Activated CD4-positive, CD25-positive, alpha-beta regulatory T cell treated with anti-CD3 and anti-CD28 coated beads, Interleukin-2, amount 50 U/mL, for 72 hours (primary cell): ENCODE data around the gene MUSTN1.

Experiments
- DNase-seq: peaks from one replicate; pipeline ENCODE4 v3.0.0; 2021

Gene MUSTN1

DNA sequence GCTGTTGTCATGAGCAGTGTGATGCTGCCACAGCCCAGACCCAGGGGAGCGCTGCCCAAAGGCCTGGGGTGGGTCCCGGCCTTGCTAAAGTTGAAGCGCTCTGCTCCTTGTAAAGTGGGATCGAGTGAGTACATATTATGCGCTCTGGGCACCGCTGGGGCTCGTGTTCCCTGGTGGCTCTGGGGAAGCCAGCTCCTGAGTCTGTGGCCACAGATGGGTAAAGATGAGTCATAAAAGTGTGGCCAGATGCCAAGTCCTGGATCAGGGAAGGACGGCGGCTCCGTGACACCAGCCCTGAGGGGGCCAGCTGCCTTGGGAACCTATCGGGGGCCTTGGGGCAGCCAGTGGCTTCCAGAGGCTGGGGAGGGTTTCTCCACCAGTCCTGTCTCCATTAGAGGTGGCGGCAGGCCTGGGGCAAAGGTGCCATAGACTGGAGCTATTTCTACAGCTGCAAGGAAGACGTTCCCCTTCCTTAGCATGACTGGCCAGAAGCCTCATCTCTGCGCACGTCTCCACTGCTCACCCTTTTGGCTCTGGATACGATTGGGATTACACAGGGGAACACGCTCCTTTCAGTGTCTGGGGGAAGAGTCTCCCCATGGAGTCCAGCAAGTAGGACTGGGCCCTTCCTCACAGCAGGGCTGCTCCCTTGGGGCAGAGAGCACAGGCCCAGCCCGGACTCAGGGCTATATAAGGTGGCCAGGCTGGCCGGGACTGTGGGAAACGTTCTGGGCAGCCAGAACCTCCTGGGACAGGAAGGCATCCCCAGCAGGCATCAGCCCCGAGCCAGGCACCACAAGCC, 3.1 kb downstream of the MUSTN1 start:
- no peak for DNase-seq

DNA sequence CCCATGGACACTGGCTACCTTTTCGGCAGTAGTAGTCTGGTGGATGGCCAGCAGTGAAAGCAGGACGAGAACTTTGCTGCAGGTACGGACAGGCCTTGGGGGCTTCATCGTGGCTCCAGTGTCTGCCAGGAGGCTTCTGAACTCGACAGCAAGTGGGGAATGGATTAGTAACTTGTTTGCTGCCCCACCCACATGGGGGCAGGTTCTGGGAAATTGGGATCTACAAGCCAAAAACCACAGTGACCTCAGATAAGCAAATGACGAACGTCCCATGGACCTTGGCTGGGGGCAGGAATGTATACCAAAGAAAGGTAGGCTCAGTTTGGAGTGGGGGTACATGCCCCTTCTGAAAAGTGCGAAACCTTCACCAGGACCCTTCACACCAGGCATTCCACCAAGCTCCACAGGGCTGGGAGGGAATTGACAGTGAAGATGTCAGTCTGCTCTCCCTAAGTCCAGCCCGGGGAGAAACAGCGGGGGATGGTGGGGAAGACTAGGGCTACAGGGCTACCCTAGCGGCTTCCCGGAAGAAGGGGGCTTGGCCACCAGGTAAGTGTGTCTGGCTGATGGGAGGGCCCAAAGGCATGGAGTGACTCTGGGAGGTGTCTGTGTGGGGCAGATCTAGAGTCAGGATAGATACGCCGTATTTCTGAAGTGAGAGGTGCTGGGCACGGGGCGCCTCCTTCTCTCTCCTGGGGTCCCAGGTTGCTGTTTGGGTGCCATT, 4.1 kb downstream of the MUSTN1 start, which contains the start of gene ITIH4:
TSS of gene ITIH4 (minus strand) at position 138 of the 724 bp plus-strand sequence. CDS start at position 108, 30 bp downstream.
- no peak for DNase-seq

GRCh38 chr3:52829906-52830463, 4.8 kb downstream of the MUSTN1 start:
- no peak for DNase-seq

DNA sequence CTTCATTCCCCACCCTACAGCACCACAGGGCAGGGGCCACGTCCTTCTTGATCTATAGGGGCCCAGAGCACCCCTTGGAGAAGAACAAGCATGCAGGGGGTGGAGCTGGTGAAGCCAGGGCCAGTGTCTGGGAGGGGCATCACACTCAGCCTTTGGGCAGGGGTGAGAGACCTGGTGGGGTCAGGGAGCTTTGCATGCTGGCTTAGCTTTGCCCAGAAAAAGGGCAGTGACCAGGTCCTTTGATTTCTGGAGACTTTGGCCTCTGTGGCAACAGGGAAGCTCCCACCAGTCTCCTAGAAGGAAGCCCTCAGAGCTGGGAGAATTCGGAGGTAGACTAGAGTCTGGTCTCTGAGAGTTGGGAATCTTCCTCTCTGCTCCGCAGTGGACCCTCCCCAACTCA, 5.3 kb downstream of the MUSTN1 start:
- DNase-seq = no peak

- no peak for DNase-seq
Observed at GRCh38 chr3:52827866-52828376, 6.9 kb downstream of the MUSTN1 start.

GRCh38 chr3:52827441-52827840, 7.4 kb downstream of the MUSTN1 start:
- no peak for DNase-seq

DNA sequence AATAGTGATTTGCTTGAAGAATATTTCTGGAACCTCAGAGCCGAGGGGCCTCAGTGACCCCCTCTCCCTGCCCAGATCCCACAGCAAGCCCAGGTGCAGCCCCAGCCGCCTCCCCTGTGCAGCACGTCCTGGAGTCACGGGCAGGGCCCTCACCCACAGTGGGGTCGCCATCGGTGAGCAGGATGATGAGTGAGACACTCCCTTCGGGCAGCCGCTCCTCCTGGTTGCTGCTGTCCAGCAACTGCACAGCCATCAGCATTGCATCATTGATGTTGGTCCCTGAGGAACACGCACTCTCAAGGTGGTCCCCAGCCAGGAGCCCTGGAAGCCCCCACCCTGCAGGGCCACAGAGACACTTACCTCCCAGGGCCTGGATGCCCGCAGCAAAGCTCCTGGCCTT, 10.8 kb downstream of the MUSTN1 start:
- DNase-seq = no peak

DNA sequence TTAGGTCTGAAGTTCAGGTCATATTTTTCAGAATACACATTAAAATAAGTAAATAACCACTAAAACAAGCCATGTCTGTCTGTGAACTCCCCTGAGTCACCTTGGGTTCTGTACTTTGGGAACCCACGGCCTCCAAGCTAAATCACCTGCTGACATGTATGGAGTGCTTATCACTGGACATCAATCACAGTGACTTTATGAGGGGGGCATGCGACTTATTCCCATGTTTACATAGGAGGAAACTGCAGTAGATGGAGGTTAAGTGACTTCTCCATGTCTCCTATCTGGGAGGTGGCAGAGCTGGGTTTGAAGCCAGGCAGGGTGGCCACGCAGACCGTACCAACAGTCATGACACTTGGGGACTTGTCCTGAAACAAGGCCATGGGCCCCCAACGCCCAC, 12.5 kb downstream of the MUSTN1 start:
- DNase-seq = no peak

DNA sequence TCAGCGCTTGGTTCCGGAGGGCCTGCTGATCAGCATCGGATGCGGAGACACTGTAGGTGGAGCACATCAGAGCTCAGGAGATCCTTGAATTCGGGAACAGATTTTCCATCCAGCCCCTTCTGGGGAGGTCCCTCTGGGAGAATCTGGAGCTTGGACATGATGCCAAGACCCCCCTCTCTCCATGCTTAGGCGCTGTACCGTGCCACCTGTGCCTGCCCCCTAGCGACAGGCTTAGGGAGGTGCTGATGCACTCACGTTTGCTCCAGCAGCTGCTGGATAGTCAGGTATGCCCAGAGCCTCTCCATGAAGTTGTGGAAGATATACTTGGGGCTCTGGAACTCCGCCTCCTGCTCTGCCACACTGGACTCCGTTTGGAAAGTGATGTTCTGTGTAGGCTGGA, 14.1 kb downstream of the MUSTN1 start:
- DNase-seq = no peak

DNA sequence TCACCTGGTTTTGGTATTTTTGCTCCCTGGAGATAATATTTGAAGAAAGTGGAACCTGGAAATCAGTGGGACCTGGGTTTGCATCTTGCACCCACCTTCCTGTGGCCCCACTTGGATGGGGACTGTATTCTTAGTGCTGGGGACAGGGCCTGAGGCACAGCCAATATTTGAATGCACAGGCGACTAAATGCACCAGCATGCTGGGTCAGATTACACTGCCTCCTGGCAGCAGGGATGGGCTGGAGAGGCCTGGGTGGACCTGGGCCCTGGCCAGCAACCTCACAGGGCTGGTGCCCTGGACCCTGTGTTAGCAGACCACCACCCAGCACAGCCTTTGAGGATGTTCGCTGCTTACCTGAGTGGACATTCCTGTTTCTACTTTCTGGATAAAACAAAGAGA, 14.9 kb downstream of the MUSTN1 start:
- no peak for DNase-seq

- DNase-seq = no peak
Observed at GRCh38 chr3:52817860-52818259, 17.0 kb downstream of the MUSTN1 start.

DNA sequence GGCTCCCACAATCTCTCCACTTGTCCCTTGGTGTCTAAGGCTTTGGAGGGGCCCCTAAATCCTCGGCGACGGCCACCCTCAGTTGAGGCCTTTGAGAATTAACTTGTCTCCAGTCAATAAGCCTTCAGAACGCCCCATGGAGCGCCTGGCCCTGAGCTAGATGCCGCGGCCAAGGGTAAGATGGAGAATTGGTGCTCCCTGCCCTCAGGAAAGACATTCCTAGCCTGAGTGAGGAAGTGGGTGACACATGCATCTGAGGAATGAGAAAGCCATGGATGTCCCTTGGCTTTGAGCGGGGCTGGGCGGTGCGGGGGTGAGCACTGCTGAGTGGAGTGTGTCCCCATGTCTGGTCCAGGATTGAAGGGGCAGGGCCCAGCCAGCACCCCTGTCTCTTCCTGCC, 17.6 kb downstream of the MUSTN1 start:
- DNase-seq = no peak

GRCh38 chr3:52816654-52817053, 18.2 kb downstream of the MUSTN1 start:
- DNase-seq = no peak

DNA sequence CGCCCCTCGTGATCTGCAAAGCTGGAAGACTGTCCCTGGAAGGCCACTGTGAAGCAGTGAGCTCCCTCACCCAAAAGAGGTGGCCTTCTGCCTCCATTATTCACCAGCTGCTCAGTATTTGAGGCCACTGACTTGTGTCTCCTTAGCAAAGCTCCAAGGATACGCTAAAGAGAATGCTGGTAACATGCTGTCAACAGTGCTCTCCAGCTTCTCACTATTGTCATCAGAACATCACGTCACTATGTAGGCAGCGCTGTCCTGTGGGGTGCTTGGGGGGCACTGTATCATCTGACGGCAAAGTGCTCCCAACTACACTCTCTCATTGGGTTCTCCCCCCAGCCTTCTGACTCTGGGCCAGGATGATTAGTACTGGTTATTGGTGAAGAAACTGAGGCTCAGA, 18.6 kb downstream of the MUSTN1 start:
- DNase-seq = no peak

- DNase-seq = no peak
Observed at GRCh38 chr3:52813810-52814209, 21.0 kb downstream of the MUSTN1 start.

GRCh38 chr3:52811452-52812011, 23.3 kb downstream of the MUSTN1 start:
- DNase-seq = no peak

DNA sequence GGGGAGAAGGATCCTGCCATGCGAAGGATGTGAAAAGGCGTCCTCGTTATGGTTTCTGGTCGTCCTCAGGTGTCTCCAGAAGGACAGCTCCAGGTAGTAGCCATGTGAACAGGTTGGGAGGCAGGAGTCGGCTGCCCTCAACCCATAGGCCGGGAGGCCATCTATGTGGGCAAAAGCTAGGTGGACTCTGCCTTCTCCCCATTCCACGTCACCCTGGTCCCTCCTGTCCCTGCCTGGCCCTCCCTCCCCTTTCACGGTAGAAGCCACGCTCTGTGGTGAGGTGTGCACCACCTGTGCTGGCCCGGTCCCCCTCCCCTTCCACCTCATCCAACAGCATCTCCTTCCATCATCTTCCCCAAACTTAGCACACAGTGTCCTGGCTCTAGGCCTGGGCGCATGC, 23.9 kb downstream of the MUSTN1 start:
- no peak for DNase-seq

DNA sequence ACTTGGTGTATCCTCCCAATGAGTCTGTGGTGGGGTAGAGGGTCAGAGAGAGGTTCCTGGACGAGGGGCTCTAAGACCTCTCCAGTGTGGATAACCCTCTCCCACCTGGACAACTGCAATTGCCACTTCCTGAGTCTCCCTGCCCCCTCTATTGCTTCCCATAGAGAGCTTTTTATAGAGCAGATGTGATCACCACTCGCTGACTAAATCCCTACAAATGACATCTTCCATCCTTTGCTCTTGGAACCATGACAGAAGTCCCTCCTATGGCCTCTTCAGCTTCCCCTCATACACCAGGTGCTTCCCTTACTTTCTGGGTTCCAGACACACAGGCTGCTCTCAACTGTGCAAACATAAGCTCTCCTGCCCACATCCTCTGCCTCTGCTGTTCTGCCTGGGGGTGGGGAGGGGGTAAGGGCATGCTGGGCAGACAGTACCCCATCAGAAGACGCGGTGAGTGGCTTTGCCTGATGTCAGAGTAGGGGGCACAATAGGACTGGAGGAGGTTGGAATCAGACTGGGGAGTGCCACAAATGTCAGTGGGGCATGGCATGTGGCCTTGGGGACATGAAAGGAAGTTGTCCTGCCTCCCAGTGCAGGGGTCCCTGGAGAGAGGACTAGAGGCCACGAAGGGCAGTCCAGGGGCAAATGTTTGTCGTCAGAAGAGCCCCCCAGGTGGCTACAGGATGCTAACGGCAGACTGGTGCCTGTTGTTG, 25.0 kb downstream of the MUSTN1 start:
- DNase-seq = no peak

- no peak for DNase-seq
Observed at GRCh38 chr3:52809149-52809548, 25.7 kb downstream of the MUSTN1 start.

GRCh38 chr3:52805270-52806039, 29.4 kb downstream of the MUSTN1 start:
- no peak for DNase-seq

- no peak for DNase-seq
Observed at GRCh38 chr3:52801839-52802238, 33.0 kb downstream of the MUSTN1 start.

DNA sequence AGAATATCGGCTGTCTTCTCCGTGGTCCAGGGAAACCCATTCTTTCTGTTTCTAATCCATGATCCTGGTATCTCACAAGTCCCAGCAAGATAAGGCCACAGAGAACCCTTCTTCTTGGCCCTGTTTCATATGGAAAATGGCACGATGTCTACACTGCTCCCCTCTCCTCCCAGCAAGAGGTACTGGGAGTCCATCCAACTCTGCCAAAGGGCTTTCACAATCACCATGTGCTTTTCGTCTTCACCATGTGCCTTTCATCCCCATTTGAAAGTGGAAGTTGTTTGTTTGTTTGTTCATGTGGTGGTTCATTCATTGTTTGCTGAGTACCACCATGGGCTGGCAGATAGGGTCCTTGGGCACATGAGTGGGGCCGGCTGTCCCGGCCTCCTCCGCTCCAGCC, 34.7 kb downstream of the MUSTN1 start:
- DNase-seq = no peak
